ENCODE results near the gene MOK. TPM values are rescaled to one million over a fixed set of nuclear protein-coding genes. Genes with fewer than 3 reads are reported as not detected.

Gene MOK
- total RNA-seq, 3 donors from 2014 or later: 6.2 to 11.2 (median 7.4) TPM

- TF ChIP-seq, protein P1, sequence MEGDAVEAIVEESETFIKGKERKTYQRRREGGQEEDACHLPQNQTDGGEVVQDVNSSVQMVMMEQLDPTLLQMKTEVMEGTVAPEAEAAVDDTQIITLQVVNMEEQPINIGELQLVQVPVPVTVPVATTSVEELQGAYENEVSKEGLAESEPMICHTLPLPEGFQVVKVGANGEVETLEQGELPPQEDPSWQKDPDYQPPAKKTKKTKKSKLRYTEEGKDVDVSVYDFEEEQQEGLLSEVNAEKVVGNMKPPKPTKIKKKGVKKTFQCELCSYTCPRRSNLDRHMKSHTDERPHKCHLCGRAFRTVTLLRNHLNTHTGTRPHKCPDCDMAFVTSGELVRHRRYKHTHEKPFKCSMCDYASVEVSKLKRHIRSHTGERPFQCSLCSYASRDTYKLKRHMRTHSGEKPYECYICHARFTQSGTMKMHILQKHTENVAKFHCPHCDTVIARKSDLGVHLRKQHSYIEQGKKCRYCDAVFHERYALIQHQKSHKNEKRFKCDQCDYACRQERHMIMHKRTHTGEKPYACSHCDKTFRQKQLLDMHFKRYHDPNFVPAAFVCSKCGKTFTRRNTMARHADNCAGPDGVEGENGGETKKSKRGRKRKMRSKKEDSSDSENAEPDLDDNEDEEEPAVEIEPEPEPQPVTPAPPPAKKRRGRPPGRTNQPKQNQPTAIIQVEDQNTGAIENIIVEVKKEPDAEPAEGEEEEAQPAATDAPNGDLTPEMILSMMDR (IDR thresholded peaks at IDR 0.05): no peak
- no peaks in the 10 kb centered on the region for H3K36me3 ChIP-seq (ENCODE audit: low read depth)
- peaks cover 12% of the 10 kb centered on the region for H3K4me1 ChIP-seq (ENCODE audit: low read depth)
- intact Hi-C loops (cut with DNase I, micrococcal nuclease): no loop called here
- no peaks in the 10 kb centered on the region for H3K9me3 ChIP-seq
- peak; percentile 2 for ATAC-seq
- peak overlapping the region; percentile 64 for H3K4me3 ChIP-seq
- peak; percentile 46 to 66 (median 61) for DNase-seq
These were observed 15.2 kb upstream of the MOK start for GRCh38 chr14:102320033-102320660.

GRCh38 chr14:102319351-102320032 lies 14.5 kb upstream of the MOK start, which contains the start of gene ZNF839:
TSS of gene ZNF839 (plus strand) at chr14:102319746. CDS start at chr14:102319766, 20 bp downstream.
- intact Hi-C loops (cut with DNase I, micrococcal nuclease): loop anchor here (5.0 to 10.0 kb wide), 2 partner anchors 82 to 85 kb away; no protein-coding TSS in a partner anchor
- H3K36me3 ChIP-seq (ENCODE audit: low read depth): no peaks in the 10 kb centered on the region
- H3K4me1 ChIP-seq (ENCODE audit: low read depth): peaks cover 12% of the 10 kb centered on the region
- TF ChIP-seq, protein P1 (IDR thresholded peaks at IDR 0.05): no peak
- H3K9me3 ChIP-seq: no peaks in the 10 kb centered on the region
- H3K4me3 ChIP-seq: peak within 1 kb of the TSS; percentile 64
- ATAC-seq: peak; percentile 79
- peak; percentile 96 for DNase-seq

DNA sequence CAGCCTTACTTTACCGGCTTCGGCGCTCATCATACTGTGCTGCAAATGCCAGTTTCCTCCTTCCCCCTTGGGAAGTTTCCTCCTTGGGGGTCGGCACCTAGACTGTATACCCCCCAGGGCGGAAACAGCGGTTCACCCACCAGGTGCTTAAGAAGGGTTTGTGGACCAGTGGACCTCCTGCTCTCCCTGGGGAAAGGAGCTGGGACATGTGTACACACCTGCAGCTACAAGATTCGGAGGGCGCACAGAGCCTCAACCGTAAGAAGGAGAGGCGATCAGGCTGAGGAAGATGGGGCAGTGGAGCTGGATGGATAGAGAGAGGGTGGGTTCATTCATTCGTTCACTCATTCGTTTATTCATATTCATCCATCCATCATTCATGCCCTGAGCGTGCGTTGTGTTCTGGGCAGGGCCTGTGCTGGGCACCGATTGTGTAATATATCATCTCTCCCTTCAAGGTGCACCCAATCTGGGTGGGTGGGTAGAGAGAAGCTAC lies 13.9 kb upstream of the MOK start:
- TF ChIP-seq, protein P1 (IDR thresholded peaks at IDR 0.05): no peak
- ATAC-seq (no peak), DNase-seq (peak in 1 of 3 donors; percentile 41)
- Histone ChIP-seq H3K36me3 (ENCODE audit: low read depth) (no peaks in the 10 kb centered on the region), H3K4me1 (ENCODE audit: low read depth) (peaks cover 12% of the 10 kb centered on the region), H3K4me3 (no peak overlapping the region), H3K9me3 (no peaks in the 10 kb centered on the region)
- intact Hi-C loops (cut with DNase I, micrococcal nuclease): loop anchor here (5.0 to 10.0 kb wide), 2 partner anchors 82 to 84 kb away; no protein-coding TSS in a partner anchor

GRCh38 chr14:102317564-102318248 lies 12.7 kb upstream of the MOK start:
- ATAC-seq (peak; percentile 18), DNase-seq (peak in 1 of 3 donors; percentile 68)
- Histone ChIP-seq H3K4me3 (peak overlapping the region; percentile 14), H3K4me1 (ENCODE audit: low read depth) (peaks cover 17% of the 10 kb centered on the region), H3K36me3 (ENCODE audit: low read depth) (no peaks in the 10 kb centered on the region), H3K9me3 (no peaks in the 10 kb centered on the region)
- intact Hi-C loops (cut with DNase I, micrococcal nuclease): loop anchor here (5.0 to 10.0 kb wide), 2 partner anchors 80 to 83 kb away; no protein-coding TSS in a partner anchor
- TF ChIP-seq, protein P1 (IDR thresholded peaks at IDR 0.05): no peak
